HG02798 (cell line): ENCODE results near the gene CHRNB4.

Experiments used
- ATAC-seq: cut with Tn5 transposase; IDR thresholded peaks from one replicate; pipeline ENCODE4 v1.9.1; 2021; ENCODE audit warnings: mild to moderate bottlenecking; ENCODE audit not compliant: unreplicated experiment, poor library complexity

CHRNB4 gene

DNA sequence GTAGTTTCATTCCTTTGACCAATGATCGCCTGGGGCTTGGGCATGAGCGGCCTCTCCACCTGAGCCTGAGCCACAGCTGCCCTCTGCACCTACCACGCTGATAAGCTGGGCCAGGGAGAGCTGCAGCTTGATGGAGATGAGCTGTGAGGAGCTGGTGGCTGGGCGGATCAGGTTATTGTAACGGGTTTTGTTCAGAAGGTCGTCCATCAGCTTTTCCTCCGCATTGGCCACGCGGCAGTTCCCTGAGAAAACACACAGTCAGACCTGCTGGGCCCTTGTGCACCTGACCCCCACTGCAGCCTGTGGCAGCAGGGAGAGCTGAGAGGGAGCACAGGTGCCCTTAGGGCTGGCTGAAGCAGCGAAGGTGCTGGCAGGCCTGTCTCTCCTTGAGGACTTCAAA is 5.7 kb downstream of the CHRNB4 start:
- ATAC-seq = no peak

DNA sequence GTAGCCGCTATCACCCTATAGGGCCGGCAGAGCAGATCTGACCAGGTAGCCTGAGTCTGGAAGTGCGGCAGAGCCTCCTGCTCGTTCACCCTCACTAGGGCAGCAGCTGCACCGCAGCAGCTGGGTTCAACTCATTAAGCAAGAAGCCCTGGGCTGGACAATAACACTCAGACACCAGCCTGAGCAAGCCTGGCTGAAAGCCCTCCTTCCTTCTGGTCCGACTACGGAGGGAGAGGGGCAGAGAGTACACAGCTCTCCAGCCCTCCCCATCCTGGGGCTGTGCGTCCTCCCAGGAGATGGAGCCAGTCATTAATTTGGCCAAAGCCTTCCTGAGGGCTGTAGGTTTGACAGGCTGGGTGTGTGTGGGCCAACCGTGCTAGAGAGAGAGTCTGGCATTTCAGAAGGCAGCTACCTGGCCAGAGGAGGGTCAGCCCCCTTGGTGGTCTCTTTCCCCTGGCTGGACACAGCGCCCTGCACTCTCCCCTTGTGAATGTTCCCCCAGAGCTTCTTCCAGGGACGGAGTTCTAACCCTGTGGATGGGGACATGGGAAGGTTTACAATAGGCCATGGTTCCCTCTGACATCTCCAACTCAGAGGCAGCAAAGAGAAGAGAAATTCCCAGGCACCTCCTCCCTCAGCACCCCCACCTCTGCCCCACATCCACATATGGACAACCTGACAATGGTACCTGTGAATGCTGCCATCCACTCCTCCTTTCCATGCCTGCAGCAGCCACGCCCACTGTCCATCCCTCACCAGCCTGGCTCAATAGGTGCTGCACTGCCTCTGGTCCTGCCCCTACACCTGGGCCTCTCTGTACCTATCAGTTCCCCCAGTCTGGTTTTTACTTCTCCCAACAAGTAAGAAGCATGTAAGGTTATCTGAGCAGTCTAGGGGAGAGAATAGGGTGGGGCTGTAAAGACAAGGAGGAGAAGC is 6.5 kb downstream of the CHRNB4 start:
- ATAC-seq = no peak

DNA sequence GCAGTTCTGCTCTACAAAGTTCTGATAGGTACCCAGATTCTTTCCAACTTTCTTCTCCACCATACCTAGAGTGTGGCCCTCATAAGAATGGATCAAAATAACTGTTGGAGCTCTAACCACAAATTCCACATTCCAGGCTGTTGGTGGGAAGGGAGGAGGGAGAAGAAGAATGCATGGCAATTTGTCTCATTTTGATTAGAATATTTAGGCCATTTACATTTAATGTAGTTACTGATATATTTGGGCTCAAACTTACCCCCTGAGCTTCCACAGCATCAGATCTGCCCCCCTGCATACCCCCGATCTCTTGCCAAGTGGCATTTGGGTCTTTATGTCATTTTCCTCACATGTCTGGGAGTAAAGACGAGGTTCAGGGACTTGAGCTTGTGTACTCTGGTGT is 7.7 kb downstream of the CHRNB4 start:
- no peak for ATAC-seq

DNA sequence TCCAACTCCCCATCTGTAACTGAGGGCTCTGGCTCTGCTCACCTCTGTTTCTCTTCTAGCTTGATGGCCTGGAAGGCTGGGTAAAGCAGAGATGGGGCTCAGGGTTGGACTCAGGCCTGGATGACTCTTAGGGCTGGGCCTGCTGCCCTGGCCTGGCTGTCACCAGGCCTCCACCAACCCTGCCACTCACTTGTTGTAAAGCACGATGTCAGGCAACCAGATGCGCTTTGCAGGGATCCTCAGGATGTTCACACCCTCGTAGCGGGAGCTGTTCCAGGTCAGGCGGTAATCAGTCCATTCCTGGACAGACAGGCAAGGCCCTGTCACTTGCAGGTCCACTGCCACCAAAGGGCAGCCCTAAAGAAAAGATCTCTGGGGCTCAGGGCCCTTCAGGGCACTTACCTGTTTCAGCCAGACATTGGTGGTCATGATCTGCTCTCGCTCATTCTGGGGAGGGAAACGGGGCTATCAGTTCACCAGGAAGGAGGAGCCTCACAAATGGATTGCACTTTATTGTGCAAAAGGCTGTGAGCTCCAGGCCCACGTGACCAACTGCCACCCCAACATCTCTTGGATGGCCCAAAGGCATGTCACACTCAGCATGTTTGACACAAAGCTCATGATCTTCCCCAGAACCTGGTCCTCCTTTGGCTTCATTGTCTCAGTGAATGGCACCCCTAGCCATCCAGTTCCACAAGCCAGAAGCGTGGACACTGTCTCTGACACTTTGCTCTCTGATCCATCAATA is 9.9 kb downstream of the CHRNB4 start:
- no peak for ATAC-seq

DNA sequence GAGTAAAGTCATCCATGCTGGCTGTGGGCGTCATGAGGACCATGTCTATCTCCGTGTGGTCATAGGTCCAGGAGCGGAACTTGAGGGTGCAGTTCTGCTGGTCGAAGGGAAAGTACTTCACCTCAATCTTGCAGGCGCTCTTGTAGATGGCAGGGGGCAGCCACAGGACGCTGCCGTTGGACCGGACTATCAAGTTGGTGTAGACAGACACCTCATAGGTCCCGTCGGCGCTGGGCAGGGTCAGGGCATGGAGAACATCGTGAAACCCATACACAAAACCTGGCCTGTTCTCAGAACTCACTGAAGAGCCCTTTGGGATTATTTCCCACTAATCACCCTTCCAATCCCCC is 11.3 kb downstream of the CHRNB4 start:
- no peak for ATAC-seq

DNA sequence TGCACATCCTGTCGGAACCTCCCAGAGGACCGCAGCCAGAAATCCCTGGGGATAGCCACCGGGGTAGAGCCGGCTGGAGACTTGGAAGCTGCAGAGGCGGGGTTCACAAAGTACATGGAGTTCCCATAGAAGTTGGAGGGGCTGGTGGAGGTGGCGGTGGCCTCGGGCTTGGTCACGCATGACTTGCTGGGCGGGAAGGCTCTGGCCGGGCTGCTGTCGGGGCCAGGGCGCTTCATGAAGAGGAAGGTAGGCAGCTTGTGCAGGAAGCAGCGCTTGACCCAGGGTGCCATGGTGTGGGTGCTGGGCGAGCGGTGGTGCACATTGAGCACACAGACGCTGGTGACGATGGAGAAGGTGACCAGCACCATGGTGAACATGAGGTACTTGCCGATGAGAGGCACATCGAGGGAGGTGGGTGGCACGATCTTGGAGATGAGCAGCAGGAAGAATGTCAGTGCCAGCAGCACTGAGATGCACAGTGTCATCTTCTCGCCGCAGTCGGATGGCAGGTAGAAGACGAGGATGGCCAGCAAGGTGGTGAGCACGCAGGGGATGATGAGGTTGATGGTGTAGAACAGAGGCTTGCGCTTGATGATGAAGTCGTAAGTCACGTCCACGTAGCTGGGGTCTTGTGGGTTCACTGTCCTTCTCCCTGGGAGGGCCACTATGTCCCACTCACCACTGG is 11.8 kb downstream of the CHRNB4 start:
- ATAC-seq = no peak

DNA sequence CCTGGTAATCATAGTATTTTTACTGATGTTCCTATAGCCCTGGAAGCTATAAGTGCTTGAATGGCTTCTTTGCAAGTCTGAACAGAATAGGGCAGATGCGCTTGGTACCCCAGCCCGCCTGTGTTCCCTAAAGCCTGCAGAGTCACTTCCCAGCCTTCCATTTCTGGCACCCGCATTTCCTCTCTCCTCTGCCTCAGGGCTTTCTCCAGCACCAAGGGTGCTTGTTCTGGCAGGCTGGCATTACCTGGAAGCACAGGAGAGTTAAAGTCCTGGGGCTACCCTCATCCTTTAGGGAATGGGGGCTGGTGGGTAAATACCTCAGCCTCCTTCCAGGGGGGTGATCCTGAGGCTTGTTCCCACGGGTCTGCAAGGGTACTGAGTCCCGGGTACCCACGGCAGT is 12.8 kb downstream of the CHRNB4 start:
- ATAC-seq = no peak

DNA sequence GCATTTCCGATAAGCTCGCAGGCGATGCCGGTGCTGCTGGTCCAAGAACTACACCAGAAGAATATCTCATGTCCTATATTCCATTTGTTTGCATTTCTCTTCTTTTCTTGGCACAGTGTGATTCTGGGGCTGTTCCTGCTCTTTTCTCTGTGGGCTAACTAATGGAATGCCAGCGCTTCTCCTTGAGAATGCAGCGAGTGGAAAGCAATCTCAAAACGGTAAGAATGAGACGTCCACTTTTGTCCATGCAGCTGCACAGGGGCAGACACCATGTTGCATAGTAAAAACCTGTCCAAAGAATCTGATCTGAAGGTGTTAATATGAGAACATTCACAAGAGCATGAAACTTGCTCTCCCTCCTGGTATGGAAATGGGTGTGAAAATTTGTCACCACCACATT is 13.7 kb downstream of the CHRNB4 start:
- ATAC-seq = no peak

DNA sequence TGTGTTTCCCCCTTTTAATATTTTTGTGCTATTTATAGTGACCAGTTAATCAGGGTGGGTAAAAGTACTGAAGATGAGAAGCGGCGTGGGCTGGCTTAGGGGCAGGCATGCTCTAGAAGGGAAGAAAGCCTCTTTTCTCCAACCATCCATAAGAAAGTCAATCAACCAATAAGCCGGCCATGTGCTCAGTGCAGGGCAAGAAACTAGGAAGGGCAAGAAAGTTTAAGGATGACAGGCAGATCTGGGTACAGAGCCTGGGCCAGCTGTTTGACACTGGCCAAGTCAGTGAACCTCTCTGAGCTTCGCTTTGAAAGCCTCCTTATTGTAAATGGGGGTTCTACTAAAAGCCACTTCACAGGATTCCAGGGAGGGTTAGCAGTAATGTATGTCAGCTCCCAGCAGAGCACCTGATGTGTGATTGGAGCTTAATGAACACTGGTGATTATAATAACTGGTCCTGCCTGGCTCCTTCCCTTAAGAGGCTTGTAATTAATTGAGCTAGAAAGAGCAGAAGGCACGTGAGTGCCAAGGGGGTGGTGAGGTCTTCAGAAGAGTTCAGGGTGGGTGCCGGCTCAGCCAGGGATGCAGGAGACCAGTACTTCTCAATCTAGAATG is 14.5 kb downstream of the CHRNB4 start:
- ATAC-seq = no peak

DNA sequence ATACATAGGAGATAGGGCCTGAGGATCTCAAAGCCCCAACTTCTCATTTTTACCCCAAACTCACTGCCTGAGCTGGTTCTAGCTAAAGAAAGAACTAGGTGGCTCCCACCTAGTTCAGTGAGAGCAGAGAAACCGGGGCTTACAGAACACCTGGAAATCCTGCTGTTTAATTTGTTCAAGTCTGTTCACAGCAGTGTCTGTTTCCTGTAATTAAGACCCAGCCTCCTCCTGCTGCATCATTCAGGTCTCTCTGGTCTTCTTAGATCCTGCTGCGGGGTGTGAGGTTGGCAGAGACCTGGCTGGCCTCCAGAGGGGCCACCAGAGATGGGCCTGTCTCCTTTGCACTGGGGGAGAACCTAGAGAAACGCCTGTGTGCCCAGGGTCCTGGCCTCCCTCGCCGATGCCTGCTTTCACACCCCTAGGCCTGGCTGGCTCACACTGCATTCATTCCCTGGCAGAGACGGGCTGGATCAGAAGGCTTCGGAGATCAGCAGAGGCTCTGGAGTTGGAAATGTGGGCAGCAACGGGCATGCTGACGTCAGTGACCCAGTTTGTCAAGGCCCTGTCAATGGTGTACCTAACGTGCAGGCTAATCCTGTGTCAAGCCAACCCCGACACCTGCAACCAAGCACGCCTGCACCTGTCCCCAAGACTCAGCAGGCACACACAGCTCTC is 15.3 kb downstream of the CHRNB4 start:
- no peak for ATAC-seq

DNA sequence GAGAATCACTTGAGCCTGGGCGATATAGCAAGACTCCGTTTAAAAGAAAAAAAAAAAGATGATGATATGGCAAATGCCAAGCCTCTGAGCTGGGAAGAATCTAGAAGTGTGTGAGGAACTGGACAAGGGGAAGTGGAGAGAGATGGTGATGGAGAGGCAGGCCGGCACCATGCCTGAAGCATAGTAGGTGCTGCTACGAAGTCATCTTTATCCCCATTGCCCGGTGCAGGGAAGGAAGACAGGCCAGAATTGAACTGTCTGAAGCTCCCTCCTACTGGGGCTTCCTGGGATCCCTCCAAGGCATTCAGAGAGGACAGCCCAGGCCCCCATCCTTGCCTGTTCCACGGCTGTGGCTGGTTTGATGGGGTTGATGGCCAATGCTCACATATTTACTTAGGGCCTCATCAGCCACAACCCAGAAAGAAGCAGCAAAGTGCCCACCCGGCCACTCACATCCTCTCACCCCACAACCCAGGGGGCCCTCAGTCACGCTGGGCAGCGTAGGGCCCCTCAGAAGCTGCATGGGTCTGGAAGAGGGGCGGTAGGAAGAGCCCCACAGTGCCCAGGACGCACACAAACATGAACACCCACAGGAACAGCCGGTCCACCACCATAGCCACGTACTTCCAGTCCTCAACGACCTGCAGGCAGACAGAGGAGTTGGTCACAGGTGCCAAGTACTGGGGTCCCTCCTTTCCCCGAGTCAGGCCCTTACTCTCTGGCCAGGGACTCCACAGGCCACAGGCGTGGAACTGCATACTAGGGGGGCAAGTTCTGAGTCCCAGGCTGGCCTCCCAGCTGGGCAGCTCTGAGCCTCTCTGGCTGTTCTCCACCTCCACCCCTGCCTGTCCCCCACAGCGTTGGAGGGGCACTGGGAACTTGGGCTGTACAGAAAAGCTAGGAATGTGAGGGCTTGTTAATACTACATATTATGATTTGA is 16.1 kb downstream of the CHRNB4 start:
- ATAC-seq = no peak

DNA sequence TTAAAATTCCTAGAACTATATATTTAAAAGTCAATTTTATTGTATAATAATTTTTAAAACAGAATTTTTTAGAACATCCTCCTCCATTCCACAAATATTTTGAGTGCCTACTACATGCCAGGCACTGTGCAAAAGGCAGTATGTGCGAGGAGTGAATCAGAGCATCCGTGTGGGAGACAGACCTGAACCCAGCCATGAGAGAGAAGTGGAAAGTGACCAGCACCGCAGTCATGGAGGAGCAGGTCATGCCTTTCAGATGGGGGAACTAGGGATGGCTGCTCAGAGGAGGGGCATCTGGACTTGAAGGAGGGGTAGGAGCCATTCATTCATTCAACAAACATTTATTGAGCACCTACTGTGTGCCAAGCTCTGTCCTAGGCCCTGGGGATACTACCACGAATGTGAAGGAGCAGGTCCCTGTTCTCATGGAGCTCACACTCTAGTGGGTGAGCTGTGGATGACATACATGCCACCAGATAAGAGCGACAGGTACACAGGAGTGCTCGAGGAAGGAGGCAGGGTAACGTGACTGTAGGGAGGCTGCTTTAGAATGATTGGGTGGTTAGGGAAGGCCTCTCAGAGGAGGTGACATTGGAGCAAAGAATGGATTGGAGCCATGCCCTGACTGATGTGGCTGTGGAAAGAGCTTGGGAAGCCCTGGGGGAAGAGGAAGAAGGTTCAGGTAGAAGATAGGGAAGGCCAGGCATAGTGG is 17.1 kb downstream of the CHRNB4 start:
- ATAC-seq = no peak

DNA sequence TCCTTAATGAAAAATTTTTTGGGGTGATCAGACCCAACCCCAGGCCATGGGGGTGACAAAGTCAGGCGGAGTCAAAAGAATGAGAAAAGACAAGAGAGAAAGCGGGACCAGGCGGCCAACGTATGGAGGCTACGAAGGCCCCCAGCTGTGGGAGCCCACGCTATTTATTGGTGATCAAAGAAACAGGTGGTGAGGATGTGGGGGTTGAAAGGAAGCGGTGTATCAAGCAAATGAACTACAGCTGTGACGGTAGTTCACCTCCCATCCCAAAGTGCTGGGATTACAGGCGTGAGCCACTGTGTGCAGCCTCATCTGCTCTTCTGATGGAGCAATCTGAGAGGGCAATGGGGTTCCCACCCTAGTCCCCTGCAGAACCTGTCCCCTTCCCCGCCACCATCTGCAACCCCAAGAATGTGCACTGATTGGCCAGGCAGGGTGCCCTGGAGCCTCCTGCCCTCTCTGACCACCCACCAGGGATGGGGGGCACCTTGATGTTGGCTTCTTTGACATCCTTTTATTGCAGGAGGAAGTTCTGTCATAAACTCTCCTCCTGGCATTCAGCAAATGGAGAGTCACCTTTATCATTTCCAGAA is 19.1 kb downstream of the CHRNB4 start:
- ATAC-seq = no peak

DNA sequence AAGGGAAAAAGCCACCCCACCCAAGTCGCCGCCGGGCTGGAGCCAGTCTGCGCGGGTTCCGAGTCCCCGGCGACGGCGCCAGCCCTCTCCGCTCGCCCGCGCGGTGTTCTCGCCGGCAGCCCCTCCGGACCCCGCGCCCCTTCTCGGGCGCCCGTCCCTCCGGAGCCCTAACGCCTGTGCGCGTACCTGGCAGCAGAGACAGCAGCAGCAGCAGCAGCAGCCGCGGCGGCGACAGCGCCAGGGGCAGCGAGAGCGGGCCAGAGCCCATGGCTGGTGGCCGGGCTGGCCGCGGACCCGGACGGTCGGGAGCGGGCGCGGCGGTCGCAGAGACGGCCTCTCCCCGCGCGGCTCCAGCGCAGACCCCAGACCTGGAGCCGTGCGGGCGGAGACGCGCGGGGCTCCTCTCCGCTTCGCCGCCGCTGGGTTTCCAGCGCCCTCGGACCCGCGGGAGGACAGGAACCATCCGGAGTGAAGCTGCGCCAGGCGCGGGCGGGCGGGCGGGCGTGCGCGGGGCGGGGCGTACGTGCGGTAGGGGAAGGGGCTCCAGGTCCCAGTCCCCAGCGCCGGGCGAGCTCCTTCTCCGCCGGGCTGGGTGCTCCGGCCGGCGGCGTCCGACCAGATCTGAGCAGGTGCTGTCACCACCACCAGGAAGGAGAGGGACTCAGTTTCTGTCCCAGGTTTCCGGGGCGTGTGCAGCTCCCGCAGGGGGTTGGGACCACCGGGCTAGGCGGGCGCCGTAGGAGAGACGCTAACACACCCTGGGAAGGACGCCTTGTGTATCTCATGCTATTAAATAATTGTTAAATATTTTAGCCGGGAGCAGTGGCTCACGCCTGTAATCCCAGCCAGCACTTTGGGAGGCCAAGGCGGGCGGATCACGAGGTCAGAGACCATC is 20.2 kb downstream of the CHRNB4 start, which contains the start of gene CHRNA3:
TSS of gene CHRNA3 (minus strand) at position 470 of the 895 bp plus-strand sequence. CDS start at position 268, 202 bp downstream.
- no peak for ATAC-seq

DNA sequence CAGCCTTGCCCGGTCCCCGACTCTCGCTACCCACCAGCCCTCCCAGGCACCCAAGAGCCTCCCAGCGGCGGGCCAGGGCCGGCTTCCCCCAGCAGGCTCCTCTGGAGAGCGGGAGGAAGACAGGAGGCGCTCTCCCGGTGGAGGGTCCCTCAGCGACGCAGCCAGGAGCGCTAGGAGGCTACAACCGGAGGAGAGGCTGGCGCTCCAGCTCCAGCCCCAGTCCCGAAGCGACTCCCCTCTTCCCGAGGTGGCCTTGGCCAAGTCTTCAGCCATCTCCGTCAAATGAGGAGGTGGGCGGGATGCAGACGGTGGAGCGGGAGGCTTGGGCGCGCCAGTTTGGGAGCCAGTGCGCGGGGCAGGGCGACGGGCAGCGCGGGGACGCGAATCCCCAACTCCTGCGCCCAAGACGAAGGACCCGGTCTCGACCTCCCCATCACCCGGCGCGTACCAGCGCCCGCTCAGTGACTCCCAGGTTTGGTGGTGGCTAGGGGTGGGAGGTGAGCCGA is 20.9 kb downstream of the CHRNB4 start:
- no peak for ATAC-seq

DNA sequence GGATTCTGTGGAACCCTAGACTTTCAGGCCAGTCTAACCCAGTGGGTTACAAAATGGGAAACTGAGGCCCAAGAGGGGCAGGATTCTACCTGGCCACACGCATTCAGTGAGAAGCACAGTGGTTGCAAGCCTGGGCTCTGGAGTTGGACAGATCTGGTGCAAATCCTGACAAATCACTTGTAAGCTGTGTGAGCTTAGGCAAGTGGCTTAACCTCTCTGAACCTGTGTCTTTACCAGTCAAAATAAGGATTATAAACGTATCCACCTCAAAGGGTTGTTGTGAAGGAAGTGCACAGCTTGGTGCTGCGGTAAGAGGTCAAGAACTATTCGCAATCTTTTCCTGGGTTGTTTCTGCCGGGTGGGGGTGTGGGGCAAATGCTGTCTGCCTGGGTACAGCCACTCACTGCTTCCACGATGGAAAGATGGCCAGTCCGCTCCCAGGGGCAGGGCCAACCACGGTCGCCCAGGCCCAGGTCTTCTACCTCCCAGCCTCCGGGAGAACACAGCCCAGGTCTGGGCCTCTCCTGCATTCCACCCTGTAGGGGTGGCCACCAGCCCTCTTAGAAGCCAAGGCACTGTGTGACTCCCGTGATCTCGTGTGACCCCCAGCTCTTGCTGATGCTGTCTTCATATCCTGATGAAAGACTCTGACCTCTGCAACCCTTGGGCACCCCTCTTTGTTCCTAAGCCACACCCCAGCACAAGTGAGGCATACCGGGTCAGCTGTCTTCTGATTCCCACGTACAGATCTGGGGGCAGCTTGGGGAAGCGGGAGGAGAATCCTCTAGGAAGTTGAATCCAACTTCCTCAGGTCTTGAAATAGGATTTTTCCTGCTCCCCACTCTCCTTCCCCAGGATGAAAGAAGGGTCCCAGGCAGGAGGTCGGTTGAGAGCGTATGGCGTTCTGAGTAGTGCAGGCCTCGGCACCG is 21.7 kb downstream of the CHRNB4 start:
- no peak for ATAC-seq
